HG03439 (cell line): Measurements from ENCODE around the gene VDAC1.
"Not testable (repeated sequence)": the region's sequence is repeated elsewhere in the genome, so short reads cannot be mapped to it uniquely, and the experiment has no call there.

Source experiments
- ATAC-seq: cut with Tn5 transposase; IDR thresholded peaks from one replicate; pipeline ENCODE4 v1.9.1; 2021; ENCODE audit warnings: mild to moderate bottlenecking, moderate library complexity; ENCODE audit not compliant: unreplicated experiment

Gene VDAC1

DNA sequence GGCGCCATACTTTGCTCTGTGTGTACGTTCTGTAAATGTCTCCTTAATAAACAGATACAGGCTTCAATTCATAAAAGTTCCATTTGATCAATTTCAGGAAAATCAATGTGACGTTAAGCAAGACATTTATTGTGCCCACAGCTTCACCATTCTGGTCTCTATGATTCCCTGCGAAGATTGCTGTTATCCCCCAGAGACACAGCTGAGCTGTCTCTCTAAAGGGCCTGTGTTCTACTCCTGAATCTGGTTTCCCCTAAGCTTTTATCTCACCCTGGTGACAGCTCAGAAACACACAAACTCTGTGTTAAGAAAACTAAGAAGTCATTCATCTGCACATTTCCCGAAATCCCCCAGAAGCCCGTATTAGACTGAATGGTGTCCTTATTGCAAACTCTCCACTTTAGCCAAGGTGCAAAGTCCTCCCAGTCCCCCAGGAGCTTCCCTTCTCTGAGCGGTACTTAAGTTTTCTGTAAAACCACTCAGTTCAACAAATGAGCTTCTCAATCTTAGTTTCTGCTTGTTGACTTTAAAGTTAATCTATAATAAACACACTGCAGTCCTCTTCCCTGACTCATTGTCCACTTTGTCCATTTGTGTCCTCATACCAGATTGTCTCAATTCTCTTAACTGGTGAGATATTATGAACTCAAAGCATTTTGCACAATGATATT, 35.0 kb downstream of the VDAC1 start:
- ATAC-seq: no peak

DNA sequence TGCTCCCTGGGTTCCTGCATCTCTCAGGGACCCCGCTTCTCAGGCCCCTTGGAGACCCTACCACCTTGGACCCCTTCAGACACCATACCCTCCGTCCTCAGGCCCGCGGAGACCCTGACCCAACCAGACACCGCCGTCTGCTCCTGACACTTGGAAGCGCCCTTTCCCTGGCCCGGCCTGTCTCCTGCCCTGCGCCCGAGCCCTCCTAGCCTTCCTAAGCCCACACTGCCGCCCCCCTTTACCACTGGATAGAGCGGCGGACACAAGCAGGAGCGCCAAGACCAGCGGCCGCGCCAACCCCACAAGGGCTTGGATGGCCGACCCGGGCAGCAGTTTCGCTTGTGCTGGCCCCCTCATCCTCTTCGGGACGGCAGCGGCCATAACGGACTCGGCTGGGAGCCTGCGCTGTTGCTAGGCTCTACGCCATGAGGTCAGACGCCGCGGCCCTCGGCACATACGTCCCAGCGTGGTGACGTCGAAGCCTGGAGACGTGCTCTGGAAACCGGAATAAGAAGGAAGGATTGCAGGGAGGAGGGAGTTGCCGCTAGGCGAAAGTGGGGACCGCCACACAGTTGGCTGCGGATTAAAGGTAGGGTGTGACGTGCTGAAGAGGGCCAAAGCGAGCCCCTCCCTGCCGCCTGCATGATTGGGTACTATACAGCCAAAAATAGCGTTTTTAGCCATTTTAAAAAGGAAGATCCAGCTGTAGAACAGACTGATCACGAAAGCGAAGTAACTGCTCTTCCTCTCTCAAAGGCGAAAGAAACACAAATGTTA, 36.4 kb downstream of the VDAC1 start, which contains the start of gene C5orf15:
Gene C5orf15 (minus strand): TSS at position 422 of the 777 bp plus-strand sequence. CDS start 41 bp downstream, at position 381.
- ATAC-seq: peak; percentile 97

DNA sequence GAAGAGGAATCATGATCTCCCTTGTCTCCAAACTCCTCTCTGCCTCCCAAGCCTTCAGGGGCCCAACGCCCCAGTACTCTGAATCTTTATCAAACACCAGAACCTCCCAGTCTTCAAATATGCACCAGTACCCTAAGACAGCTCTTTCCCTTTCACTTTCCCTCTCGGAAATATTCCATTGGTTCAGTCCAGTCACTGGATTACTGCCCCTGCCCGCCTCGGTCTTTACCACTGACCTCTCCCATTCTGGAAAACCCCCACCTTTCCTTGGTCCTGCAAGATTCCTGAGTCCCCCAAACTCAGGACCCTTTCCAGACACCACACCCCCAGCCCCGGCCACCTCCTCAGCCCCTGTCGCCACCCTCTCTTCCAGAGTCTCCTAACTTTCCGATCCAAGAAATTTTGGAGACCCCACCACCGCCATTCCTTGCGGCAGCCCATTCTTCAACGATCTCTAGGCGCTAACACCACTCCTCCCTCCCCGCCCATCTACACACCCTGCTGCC, 37.0 kb downstream of the VDAC1 start:
- no peak for ATAC-seq

DNA sequence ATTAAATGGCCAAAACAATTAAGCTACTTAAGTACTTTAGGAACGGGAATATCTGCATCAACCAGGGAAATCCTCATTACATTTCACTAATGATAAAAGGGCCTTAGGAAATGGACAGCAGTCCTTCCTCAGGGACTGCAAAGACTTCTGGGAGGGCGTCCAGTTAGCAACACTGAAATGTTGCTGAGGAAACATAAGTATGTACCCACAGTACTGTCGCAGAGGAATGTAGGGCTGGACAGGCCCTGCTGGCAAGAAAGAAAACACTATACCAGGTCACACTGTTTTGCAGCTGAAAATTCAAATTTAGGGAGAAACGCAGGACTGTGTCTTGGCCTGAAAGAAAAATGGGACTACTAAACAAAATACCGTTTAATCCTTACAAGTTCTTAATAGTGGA, 37.7 kb downstream of the VDAC1 start:
- ATAC-seq: no peak

DNA sequence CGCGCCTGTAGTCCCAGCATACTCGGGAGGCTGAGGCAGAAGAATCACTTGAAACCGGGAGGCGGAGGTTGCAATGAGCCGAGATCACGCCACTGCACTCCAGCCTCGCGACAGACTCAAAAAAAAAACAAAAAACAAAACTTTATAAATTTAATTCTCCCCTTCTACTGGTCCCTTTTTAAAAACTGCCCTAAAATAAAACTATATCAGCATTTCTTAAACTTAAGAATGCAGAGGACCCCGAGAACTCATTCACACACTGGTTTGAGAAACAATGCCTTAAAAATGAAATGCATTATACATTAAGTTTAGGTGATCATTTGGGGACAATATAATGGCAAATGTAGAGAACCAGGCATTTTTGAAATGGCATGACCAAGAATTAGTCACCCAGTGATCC, 38.7 kb downstream of the VDAC1 start:
- ATAC-seq: no peak

DNA sequence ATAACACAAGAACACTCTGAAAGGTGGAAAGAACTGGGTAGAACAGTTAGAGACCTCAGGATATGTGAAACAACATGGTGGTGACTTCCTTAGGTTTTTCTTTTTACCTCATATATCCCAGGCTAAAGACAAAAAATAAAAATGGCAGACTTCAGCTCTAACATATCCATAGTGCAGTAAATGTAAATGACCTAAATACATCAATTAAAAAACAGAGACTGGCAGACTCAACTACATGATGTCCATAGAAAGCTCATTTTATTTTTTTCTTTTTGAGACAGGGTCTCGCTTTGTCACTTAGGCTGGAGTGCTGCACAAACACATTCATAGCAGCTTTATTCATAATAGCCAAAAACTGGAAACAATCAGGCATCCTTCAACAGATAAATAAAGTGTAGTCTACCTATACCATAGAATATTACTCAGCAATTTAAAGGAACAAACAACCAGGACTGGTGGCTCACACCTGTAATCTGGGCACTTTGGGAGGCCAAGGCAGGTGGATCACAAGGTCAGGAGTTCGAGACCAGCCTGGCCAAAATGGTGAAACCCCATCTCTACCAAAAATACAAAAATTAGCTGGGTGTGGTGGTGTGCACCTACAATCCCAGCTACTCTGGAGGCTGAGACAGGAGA, 41.2 kb downstream of the VDAC1 start:
- ATAC-seq: no peak

DNA sequence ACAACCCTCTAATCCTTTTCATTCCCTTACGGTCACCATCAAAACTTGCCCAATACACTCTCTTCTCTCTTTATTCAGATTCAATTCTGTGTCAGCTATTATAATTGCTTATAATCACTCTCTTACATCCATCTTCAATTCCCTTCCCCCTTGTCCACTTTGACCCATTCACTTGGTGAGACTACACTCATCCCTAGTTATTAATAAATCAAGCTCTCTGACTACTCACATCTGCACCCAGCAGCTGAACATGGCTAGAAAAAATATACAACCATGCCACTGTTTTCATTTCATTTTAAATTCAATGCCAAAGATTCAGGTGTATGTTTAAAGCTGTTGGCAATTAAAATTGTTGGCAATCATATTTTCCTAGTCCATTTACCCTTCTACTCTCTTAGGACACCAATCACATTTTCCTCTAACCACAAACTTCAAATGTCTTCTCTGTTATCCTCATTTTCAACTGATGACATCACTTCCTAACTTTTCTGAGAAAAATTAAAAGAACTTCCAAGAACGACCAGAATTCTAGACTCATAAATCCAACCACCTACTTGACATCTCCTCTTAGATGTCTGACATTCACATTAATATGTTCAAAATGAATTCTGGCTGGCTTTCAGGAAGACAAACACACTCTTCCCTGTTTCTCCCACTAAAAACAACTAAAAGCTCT, 41.8 kb downstream of the VDAC1 start:
- ATAC-seq: no peak

DNA sequence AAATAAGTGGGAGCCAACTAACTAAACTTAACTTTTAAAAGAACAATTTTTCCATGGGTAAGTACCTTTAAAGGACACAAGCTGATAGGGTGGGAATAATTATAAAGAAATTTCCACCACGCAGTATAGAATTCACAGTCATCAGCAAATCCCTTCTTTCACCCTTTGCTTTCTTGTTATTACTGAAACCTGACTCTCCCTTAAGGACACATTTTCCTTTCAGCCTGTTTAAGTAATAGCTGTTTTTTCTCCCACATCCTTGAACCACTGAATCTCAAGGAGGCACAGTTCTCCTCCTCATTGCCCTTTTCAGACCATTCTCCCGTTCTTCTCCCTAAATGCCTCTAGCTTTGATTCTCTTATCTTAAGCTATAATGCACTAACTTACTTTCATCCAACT, 42.6 kb downstream of the VDAC1 start:
- no peak for ATAC-seq

DNA sequence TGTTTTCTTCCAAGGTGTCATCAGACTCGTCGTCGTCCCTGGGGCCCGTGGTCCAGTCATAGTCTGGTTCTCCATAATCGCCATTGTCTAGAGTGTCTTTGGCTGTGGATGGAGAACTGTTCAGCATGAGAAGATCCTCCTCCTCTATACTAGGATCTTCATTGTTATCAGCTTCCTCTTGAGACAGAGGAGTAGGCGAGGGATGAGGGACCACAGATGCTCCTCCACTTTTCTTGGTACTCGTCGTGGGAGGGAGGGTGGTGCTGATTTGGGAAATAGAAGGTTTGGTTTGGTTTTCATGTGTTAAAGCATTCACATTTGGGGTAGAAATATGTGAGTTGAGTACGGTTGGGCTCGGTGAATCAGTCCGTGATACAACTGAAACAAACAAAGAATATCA, 45.1 kb downstream of the VDAC1 start:
- ATAC-seq: no peak

DNA sequence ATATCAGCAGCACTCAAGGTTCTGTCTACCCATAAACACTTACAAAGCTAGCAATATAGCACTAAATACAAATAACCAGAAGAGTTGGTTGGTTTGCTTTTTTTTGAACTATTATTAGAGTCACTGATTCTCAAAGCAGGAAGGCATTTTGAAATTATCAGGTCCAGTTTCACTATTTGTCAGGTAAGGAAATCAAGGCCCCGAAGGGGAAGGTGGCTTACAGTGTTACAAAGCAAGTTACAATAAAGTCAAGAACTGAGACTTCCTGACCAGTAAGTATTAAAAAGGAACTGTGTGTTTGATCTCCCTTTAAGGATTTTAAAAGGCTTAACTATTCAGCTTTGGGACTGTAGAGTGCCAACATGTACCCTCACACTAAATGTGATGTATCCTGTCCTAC, 47.2 kb downstream of the VDAC1 start:
- peak; percentile 60 for ATAC-seq

DNA sequence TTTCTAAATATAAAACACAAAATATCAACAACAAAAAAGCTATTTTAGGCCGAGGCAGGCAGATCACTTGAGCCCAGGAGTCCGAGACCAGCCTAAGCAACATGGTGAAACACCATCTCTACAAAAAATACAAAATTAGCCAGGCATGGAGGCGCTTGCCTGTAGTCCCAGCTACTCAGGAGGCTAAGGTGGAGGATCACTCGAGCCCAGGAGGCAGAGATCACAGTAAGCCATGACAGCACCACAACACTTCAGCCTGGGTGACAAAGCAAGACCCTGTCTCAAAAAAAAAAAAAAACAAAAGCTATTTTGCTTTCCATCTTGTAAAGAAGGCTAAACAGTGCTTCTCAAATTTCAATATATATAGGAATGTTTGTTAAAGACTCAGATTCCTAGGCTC, 47.7 kb downstream of the VDAC1 start:
- peak; percentile 16 for ATAC-seq

DNA sequence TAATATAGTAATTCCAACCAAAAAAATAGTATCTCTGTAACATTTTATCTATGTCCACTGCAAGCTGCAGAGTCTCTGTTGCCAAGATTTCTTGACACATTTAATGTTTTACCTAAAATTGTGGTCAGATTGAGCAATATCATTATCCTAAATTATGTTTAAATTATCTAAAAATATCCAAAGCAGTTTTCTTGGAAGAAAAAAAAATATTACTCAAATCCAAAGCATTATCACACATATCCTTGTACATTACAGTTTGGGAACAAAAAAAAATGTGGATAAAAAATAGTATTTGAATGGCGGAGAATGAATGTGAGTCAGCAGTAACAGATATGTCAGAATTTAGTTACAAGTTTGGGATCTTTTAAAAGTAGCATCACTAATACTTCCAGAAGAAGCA, 48.6 kb downstream of the VDAC1 start:
- ATAC-seq: not testable (repeated sequence)

DNA sequence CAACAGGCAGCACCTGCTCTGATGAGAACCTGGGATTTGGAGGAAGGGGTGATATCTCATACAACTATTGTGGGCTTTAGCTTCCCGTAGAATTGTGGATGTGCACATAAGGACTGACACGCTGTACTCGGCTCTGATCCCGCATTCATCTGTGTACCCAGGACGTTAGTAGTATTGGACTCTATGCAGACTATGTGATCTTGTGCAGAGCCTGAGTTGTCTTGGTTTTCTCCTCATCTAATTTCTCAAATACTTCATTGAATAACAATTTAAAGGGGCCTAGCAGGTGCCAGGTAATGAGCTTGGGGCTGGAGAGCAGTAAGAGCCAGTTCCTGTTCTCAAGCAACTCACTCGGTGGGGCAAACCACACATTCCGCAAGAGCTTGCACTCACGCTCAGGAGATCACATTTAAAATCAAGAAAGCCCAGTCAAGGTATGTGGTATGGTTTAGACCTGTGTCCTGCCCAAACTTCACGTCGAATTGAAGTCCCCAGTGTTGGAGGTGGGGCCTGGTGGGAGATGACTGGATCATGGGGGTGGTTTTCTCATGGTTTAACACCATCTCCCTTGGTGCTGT, 51.1 kb downstream of the VDAC1 start:
- ATAC-seq: no peak

DNA sequence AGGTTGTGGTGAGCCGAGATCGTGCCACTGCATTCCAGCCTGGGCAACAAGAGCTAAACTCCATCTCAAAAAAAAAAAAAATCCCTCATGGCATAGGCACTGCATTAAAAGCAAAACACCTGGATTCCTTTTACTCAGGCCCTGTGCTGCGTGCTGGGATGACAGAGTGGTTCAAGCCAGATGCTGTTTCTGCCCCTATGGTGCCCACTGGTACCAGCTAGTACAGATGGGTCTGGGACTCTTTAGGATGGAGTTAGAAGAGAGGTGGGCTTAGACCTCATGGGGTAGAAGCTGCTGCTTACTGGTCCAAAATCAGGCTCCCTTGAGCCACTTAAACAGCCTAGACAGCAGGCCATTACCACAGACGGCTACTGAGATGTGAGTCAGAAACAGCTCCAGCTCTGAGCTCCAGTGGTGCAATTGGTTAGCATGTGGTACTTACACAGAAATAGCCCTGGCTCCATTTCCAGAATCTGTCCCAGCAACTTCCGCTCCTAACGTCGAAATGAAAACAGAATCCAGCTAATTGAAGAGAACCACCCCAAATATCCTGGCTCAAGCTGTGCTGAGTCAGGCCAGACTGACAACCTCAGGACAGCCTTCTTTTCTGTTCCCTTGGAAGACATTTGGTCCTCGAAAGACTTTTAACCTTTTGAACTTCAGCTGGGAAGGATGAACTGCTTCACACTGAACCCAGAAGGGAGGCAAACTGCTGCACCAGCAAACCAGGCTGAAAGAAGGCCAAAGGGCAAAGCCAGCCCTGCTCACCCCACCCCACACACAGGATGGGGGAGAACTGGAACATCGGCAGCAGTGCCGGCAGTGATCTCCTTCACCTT, 51.8 kb downstream of the VDAC1 start:
- ATAC-seq: no peak

DNA sequence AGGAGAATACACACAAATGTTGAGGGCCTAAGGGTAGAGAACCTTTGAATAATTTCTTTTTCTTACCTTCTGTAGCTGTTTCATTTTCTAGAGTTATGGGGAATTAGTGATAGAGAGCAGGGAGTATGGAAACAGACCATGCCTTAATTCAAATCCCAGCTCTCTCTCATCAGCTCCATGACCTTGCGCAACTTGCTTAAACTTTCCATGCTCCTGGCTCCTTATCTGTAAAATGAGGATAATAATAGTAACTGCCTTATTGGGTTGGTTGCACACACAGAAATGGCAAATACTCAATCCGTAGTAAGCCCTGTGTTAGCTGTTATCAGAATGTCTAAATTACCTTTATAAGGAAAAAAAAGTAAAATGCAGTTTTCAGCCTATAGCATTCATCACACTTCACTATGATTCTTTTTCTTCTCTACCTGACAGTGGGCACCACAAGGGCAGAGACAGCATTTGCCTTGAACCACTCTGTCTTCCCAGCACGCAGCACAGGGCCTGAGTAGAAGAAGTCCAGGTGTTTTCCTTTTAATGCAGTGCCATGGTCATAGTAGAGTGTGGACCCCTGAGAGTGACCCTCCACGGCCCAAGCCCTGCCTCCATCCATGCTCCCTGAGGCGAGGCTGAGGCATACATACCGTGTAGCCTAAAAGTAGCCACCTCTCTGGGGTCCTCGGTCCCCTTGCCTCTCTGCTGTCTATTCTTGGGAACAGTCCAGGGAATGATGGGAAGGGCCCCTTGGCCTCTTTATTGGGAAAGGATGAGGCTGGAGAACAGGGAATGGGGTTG, 53.8 kb downstream of the VDAC1 start:
- no peak for ATAC-seq

DNA sequence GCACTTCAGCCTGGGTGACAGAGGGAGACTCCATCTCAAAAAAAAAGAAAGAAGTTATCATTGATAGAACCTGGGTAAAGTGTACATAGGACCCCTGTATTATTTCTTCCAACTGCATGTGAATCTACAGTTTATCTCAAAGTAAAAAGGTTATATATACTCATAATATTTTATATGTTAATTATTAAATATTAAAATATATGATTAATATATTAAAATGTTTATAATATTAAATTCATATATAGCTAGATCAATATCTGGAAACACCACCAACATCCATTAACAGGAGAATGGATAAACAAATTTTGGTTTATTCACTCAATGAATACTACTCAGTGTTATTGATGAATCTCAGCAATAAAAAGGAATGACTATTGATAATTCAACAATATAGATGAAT, 56.1 kb downstream of the VDAC1 start:
- ATAC-seq: no peak

DNA sequence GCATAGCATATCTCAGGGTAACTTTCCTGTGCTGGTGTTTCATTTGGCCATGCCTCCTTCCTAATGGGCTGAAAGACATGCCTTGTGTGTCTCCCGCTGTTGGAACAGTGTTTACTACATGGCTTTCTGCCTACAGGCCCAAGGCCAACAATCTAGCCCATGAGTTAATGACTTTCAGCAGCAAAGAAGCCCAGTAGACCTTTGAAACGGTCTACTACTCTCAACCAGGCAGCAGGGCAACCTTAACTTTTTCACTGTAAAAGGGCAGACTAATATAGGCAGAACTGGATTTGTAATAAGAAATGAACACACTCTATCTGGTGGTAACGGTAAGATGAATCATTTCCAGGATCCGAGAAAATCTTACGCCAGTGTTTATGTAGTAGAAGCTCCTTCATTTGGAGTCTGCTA, 57.3 kb downstream of the VDAC1 start:
- no peak for ATAC-seq

DNA sequence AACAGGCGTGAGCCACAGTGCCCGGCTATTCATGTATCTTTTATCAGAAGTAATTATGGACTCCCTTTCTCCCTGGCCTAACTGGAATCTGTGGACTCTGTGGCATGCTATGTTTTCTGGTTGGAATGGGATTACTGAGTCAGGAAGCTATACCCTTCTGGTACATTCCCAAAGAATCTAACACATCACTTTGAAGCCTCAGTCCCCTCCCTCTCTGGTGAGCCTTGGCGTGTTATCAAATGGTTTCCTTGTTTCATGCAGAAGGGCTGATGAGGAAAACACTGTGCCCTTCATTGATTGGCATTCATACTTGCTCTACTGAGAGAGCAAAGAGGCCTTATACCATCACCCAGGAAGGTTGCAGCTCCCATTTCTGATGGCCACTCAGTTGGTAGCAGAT, 59.2 kb downstream of the VDAC1 start:
- ATAC-seq: no peak
